Suprapubic skin (tissue), 3 donors: Measurements from ENCODE around the gene POLR2L.

Experiments used
- CTCF ChIP-seq, 2 donors: fragments of 200-600 bp in 1 of 2; fragments of 450-650 bp in 1 of 2; sonication (generic) in 1 of 2; IDR thresholded peaks; one replicate each; pipeline ENCODE4 v1.5.1; 2016 to 2019; ENCODE audit warnings: antibody characterized with exemption in 2 of 2, mild to moderate bottlenecking in 1 of 2, moderate library complexity in 1 of 2
- POLR2AphosphoS5 ChIP-seq, 3 donors: sonication (generic); formaldehyde crosslinking; IDR thresholded peaks; one replicate each; pipeline ENCODE4 v1.6.1; 2017; ENCODE audit warnings: antibody characterized with exemption in 3 of 3

- TF ChIP-seq CTCF (IDR thresholded peaks at IDR 0.05), result no peak
- TF ChIP-seq POLR2AphosphoS5 (IDR thresholded peaks at IDR 0.05), result no peak
These were observed 48.6 kb upstream of the POLR2L start for GRCh38 chr11:890794-891540.
